K562 (cell line): ENCODE measurements around the gene TMEM107. TPM values are rescaled to one million over a fixed set of nuclear protein-coding genes. Genes with fewer than 3 reads are reported as not detected.

Experiments used
- ATAC-seq: fragments of 200-7000 bp; cut with Tn5 transposase; 3 replicates; pipeline ENCODE4 v1.9.1; 2020; ENCODE audit warnings: moderate library complexity
- BruUV-seq: library from RNA; stranded (reverse); fragments of 400-500 nt; replicated peaks from 2 replicates; lab custom pipeline; 2021; lab: Mats Ljungman, UMichigan
- CTCF ChIA-PET: fragments of 300-600 bp; formaldehyde crosslinking; extraction: SDS; loops from one replicate; lab custom pipeline; 2021; ENCODE audit warnings: low intra/inter-chr PET ratio; lab: Yijun Ruan, JAX
- POLR2A ChIA-PET: fragments of 300-600, 350-650 bp; sonication (Branson Sonifier 250); formaldehyde crosslinking; extraction: SDS; loops from one replicate; lab custom pipeline; 2021; ENCODE audit warnings: antibody characterized with exemption, inconsistent platforms; lab: Yijun Ruan, JAX
- DNase-seq, 4 experiments: peaks; one replicate each; pipeline versions ENCODE4 v3.0.0 to v3.0.0-alpha.2; 2011 to 2018; ENCODE audit warnings: low spot score in 3 of 4, mixed read lengths in 3 of 4; ENCODE audit errors: extremely low read depth in 1 of 4
- FAIRE-seq: peaks from 2 replicates; lab custom pipeline; 2011; peaks lifted over from hg19 to GRCh38; lab: Jason Lieb, UNC
- H2AFZ ChIP-seq: 2 replicates; pipeline ENCODE4 v1.6.0; 2011; ENCODE audit warnings: low read depth, low read length, control low read depth, inconsistent platforms
- H3K27ac ChIP-seq: fragments of 200-600 bp; 3 replicates; pipeline ENCODE4 v1.8.0; 2011; ENCODE audit warnings: low read depth, mild to moderate bottlenecking, control low read depth, inconsistent platforms, low read length, moderate library complexity, mixed read lengths; ENCODE audit errors: extremely low read depth
- H3K27me3 ChIP-seq, 2 experiments: fragments of 300-600 bp in 1 of 2; 2 replicates in 1 of 2; 3 replicates in 1 of 2; pipeline versions ENCODE4 v1.6.0 to v1.8.0; 2011; ENCODE audit warnings: inconsistent platforms in 2 of 2, low read length in 2 of 2, mild to moderate bottlenecking in 1 of 2, mixed read lengths in 1 of 2, moderate library complexity in 1 of 2; ENCODE audit not compliant: control insufficient read depth in 2 of 2, insufficient read depth in 2 of 2
- H3K36me3 ChIP-seq: fragments of 300-600 bp; 3 replicates; pipeline ENCODE4 v1.8.0; 2011; ENCODE audit warnings: mild to moderate bottlenecking, low read length, inconsistent platforms; ENCODE audit not compliant: control insufficient read depth, insufficient read depth
- H3K4me1 ChIP-seq, 2 experiments: fragments of 200-600 bp in 1 of 2; replicated peaks in 1 of 2; 2 replicates in 1 of 2; 3 replicates in 1 of 2; pipeline versions ENCODE4 v1.5.1 to v1.8.0; 2011; ENCODE audit warnings: inconsistent platforms in 2 of 2, low read length in 2 of 2, mild to moderate bottlenecking in 1 of 2, mixed read lengths in 1 of 2, moderate library complexity in 1 of 2; ENCODE audit not compliant: control insufficient read depth in 2 of 2, insufficient read depth in 2 of 2
- H3K4me2 ChIP-seq: 2 replicates; pipeline ENCODE4 v1.6.1; 2011; ENCODE audit warnings: low read length, control low read depth, inconsistent platforms, mixed read lengths; ENCODE audit not compliant: insufficient read depth
- H3K4me3 ChIP-seq: fragments of 200-600 bp; sonication (generic), shearing (Covaris generic); 2 replicates; pipeline ENCODE4 v1.5.1; 2016; ENCODE audit warnings: control low read depth, inconsistent platforms
- H3K79me2 ChIP-seq: fragments of 200-600 bp; 3 replicates; pipeline ENCODE4 v1.8.0; 2011; ENCODE audit warnings: low read length, inconsistent platforms; ENCODE audit not compliant: control insufficient read depth, insufficient read depth
- H3K9ac ChIP-seq, 2 experiments: 2 replicates each; pipeline versions ENCODE4 v1.6.0 to v1.6.1; 2011; ENCODE audit warnings: low read depth in 2 of 2, low read length in 2 of 2, control low read depth in 1 of 2, inconsistent platforms in 1 of 2, mild to moderate bottlenecking in 1 of 2, mixed read lengths in 1 of 2; ENCODE audit not compliant: insufficient read depth in 1 of 2
- H3K9me1 ChIP-seq: one replicate; pipeline ENCODE4 v1.6.0; 2011; ENCODE audit warnings: inconsistent platforms, mild to moderate bottlenecking, low read length, moderate library complexity; ENCODE audit not compliant: control insufficient read depth, insufficient read depth
- H3K9me3 ChIP-seq: replicated peaks from 2 replicates; pipeline ENCODE4 v1.5.1; 2011; ENCODE audit warnings: low read depth, low read length, inconsistent platforms; ENCODE audit not compliant: control insufficient read depth, insufficient read depth
- H4K20me1 ChIP-seq: replicated peaks from 2 replicates; pipeline ENCODE4 v1.6.1; 2011; ENCODE audit warnings: low read length, inconsistent platforms, mixed read lengths; ENCODE audit not compliant: control insufficient read depth, insufficient read depth
- REST ChIP-seq, 2 experiments: fragments of 450-650 bp; formaldehyde crosslinking in 1 of 2; IDR thresholded peaks; 2 replicates each; pipeline versions ENCODE4 v1.4.0 to v1.6.1; 2014 to 2020; ENCODE audit warnings: mild to moderate bottlenecking in 2 of 2, borderline replicate concordance in 1 of 2, low read depth in 1 of 2
- SRF ChIP-seq, 2 experiments: fragments of 250-450, 450-650 bp in 1 of 2; sonication (Bioruptor Pico) in 1 of 2; sonication (generic) in 1 of 2; formaldehyde crosslinking; IDR thresholded peaks; 2 replicates each; pipeline versions ENCODE4 v1.5.0 to v1.5.1; 2020 to 2022; ENCODE audit warnings: mild to moderate bottlenecking in 1 of 2, missing genetic modification reagents in 1 of 2
- USF2 ChIP-seq: sonication (generic); formaldehyde crosslinking; IDR thresholded peaks from 2 replicates; pipeline ENCODE4 v1.5.0; 2020; ENCODE audit warnings: missing genetic modification reagents
- ZFP36 ChIP-seq: fragments of 150-350 bp; IDR thresholded peaks from 2 replicates; pipeline ENCODE4 v1.6.1; 2018; ENCODE audit warnings: low read length, low read depth; ENCODE audit not compliant: partially characterized antibody
- WGBS: fragments of 100-300 bp; shearing (Covaris generic); methylation state at CpG from one replicate; pipeline ENCODE4 v1.1.6; 2016; ENCODE audit warnings: low coverage, mixed read lengths; ENCODE audit not compliant: insufficient coverage; ENCODE audit errors: missing lambda C conversion rate; 5-methylcytosine and 5-hydroxymethylcytosine counted together
- in situ Hi-C: fragments of 300-500 bp; cut with MboI; formaldehyde crosslinking; loops from 4 replicates; pipeline ENCODE4 v1.15.0; 2018; ENCODE audit warnings: inconsistent platforms, mixed read lengths
- intact Hi-C: fragments of 100-400 bp; cut with micrococcal nuclease; formaldehyde crosslinking; loops from 2 replicates; pipeline ENCODE4 v1.14.2; 2022
- polyA plus RNA-seq, 8 experiments: library from polyadenylated mRNA; depleted of rRNA in 4 of 8; stranded (reverse) in 5 of 8; unstranded in 3 of 8; fragments of >200 nt; fragmentation: Nextera tagmentation in 2 of 8; fragmentation: Illumina TruSeq in 1 of 8; extraction: Ambion mirVana in 2 of 8; extraction: Trizol in 1 of 8; gene quantifications; 2 replicates each; pipeline versions ENCODE4 v1.2.1 to v1.2.3, GENCODE V29; 2011 to 2014; ENCODE audit warnings: inconsistent platforms in 1 of 8, missing spikeins in 1 of 8
- total RNA-seq, 7 experiments: library from RNA; depleted of rRNA in 6 of 7; stranded (reverse); fragments of >200 nt in 6 of 7; fragmentation: Illumina TruSeq in 2 of 7; extraction: Trizol in 2 of 7; gene quantifications; 2 replicates each; pipeline versions ENCODE4 v1.2.1 to v1.2.3, GENCODE V29; 2011 to 2021; ENCODE audit warnings: low replicate concordance in 1 of 7
- TF ChIP-seq, protein P1 (sequence below): IDR thresholded peaks from 2 replicates; pipeline ENCODE4 v1.6.1; 2011; ENCODE audit warnings: borderline replicate concordance, low read depth, mild to moderate bottlenecking, moderate library complexity, low read length; ENCODE audit not compliant: insufficient read depth, poor library complexity, severe bottlenecking

TMEM107 gene
- total and polyA plus RNA-seq, 9 of the 15 experiments (the other 6 are each of a cell fraction or from before 2014, with no cell fraction given) = 7.1 to 26.2 (median 16.9) TPM

- DNase-seq (peak; percentile 72 to 97 (median 82)), ATAC-seq (peak; percentile 80), FAIRE-seq (peak; percentile 97)
- WGBS = 2% methylated on average over 28 of the region's 70 CpGs
- Histone ChIP-seq H3K27me3 (no peaks in the 10 kb centered on the region), H3K9ac (peak within 1 kb of the TSS; percentile 77 to 93), H4K20me1 (peaks cover 10% of the 10 kb centered on the region), H3K36me3 (no peaks in the 10 kb centered on the region), H2AFZ (peak within 1 kb of the TSS; percentile 85), H3K4me2 (peak within 1 kb of the TSS; percentile 100), H3K4me3 (peak within 1 kb of the TSS; percentile 88), H3K27ac (peak within 1 kb of the TSS; percentile 85), H3K79me2 (peaks cover 18% of the 10 kb centered on the region), H3K4me1 (peaks cover 31 to 39% of the 10 kb centered on the region in 2 experiments), H3K9me3 (no peaks in the 10 kb centered on the region), H3K9me1 (no peaks in the 10 kb centered on the region)
- intact Hi-C loops (loop anchor here (1.0 to 10.0 kb wide), 2 partner anchors 20 to 115 kb away; partner anchors contain the start of gene AURKB), in situ Hi-C loops (no loop called here)
- TSS peak; percentile 73 for BruUV-seq
- ChIA-PET CTCF (no interaction called here), POLR2A (interaction anchor here (0.6 to 3.1 kb wide), 13 partner anchors 9 to 292 kb away, joined by 3 to 30 read pairs (median 5); partner anchors contain the start of genes AURKB and CTC1)
- TF ChIP-seq ZFP36 (no peak), REST (IDR thresholded peaks at IDR 0.05; ENCODE audit: borderline replicate concordance) (no peak), REST (CRISPR knock-in tag; IDR thresholded peaks at IDR 0.05; ENCODE audit: low read depth) (no peak), SRF (CRISPR knock-in tag; IDR thresholded peaks at IDR 0.05) (peak in 1 of 2 experiments; percentile 33; a peak in 1 of 4 replicates), USF2 (CRISPR knock-in tag) (peak; percentile 79)
- TF ChIP-seq, protein P1, sequence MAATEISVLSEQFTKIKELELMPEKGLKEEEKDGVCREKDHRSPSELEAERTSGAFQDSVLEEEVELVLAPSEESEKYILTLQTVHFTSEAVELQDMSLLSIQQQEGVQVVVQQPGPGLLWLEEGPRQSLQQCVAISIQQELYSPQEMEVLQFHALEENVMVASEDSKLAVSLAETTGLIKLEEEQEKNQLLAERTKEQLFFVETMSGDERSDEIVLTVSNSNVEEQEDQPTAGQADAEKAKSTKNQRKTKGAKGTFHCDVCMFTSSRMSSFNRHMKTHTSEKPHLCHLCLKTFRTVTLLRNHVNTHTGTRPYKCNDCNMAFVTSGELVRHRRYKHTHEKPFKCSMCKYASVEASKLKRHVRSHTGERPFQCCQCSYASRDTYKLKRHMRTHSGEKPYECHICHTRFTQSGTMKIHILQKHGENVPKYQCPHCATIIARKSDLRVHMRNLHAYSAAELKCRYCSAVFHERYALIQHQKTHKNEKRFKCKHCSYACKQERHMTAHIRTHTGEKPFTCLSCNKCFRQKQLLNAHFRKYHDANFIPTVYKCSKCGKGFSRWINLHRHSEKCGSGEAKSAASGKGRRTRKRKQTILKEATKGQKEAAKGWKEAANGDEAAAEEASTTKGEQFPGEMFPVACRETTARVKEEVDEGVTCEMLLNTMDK = peak; percentile 58
Measured at GRCh38 chr17:8189711-8190477, 13.7 kb upstream of the TMEM107 start, which contains the start of gene BORCS6. Gene BORCS6, minus strand, starts transcription at chr17:8190180. Its CDS starts 40 bp downstream, at chr17:8190140.
